Stromal cell of bone marrow (primary cell): ENCODE data around the gene NAA50.

Experiments used
- DNase-seq: peaks from one replicate; pipeline ENCODE4 v3.0.0-alpha.2; 2012; ENCODE audit warnings: low read depth

Gene NAA50

DNA sequence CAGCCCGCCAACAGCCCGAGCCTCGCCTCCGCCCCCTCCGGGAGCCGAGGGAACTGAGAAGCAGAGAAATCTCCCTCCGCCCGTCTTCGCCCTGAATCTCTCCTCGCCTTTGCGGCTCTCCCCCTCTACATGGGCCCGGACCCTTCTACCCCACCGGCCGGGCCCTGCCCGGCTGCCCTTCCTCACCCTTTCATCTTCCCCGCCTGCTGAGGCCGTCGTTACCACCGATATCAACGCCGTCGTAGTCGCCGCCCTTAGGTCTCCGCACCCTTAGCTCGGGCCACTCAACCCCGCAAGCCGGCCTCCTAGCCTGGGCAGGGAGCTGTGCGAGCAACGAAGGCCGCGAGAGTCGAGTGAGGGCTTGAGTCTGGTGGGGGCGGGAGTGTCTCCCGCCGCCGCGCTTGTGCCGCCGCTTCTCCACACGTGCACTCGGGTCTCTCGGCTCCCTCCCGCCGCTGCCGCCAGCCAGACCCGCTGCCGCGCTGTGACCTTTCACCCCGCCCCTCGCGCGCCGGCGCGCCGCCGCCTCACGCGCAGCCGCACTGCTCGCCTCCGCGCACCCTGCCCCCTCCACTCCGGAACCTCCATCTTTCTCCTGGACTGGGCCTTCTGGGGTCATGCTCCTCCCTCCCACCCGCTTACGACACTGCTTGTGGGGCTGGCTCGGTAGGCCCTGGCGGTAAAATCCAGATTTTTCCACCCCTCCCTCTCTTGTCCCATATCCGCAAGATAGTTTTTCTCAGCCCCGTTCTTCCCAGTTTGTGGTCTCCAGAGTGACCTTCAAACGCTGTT, at the start of gene NAA50:
Gene NAA50, minus strand, starts transcription at position 494 of the 792 bp plus-strand sequence. Its CDS starts 300 bp downstream, at position 194.
- DNase-seq: peak; percentile 90

DNA sequence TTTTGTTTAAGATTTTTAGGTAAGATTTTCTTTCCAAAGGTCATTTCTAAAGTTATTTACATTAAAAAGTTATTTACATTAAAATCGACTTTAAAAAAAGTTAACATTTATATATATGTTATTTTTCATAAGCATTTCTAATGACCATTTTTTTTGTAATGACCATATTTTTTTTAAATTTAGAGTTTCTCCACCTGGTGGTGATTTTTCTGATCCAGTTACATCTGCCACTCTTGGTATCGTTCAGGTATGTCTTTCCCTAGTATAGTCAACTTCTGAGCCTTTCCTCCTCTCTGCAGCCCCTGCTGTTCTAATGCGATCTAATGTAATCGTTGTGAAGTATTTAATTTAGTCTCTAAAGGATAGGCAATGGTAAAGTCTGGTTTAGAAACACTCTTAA, 49.6 kb upstream of the NAA50 start:
- no peak for DNase-seq

DNA sequence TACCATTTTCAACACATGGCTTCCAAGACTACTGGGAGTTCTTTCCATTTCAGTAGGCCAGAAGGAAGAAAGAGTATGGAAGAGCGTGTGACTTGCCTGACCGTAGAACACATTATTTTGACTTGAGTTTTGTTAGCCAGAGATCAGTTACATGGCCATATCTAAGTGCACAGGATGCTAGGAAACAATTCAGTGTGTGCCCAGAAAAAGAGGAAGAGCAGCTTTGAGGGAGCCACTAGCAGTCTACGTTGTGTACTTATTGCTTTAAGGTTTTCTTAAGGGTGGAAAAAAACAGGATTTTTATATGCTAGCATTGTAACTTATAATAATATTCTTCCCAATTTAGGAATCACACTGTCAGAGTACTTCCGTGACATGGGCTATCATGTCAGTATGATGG, 48.5 kb upstream of the NAA50 start:
- DNase-seq: no peak

DNA sequence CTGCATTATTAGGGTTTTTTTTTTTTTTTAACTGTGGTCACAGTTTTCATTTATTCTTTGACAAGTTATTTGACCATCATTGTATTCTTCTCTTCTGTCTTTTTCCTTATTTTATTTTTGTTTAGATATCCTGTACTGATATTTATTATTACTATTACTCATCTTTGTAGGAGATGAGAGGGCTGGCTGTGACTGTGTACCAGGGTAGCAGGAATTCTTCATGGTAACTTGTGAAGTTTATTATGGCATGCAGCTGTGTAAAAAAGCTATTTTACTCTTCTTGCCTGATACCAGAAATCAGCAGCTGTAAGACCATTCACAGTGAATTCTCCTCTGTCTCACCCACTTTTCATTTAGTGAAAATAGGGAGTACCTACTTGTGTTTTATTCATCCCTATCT, 45.3 kb upstream of the NAA50 start:
- DNase-seq: no peak

DNA sequence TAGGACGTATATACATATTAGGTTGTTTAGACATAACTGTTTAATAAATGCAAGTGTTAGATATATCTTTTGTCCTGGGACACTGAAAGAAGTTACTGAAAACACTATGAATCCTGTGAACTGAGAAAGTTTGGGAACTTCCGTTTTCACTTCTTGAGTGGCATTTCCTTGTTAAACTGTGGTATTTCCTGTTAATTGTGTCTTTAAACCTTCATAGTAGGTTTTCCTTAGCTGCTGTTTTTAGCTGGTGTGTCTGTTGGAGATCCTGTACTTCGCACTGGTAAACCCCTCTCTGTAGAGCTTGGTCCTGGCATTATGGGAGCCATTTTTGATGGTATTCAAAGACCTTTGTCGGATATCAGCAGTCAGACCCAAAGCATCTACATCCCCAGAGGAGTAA, 37.9 kb upstream of the NAA50 start:
- DNase-seq: no peak

DNA sequence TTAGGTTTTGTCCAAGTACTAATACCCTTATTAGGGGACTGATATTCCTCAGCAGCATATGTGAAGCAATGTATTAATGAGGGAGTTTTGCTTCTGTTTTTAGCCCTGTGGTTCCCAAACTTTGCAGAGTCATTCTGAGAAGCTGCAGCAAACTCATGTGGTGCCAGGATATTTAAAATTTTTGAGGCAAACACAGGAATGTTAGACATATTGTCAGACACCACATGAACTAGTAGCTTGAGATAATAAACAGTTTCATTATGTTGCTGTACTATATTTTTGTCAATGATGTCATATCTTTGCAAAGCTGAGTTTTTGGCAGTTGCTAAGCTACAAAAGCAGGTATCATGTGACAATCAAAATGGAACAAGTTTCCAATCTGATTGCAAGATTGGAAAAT, 37.4 kb upstream of the NAA50 start:
- DNase-seq: peak; percentile 94

DNA sequence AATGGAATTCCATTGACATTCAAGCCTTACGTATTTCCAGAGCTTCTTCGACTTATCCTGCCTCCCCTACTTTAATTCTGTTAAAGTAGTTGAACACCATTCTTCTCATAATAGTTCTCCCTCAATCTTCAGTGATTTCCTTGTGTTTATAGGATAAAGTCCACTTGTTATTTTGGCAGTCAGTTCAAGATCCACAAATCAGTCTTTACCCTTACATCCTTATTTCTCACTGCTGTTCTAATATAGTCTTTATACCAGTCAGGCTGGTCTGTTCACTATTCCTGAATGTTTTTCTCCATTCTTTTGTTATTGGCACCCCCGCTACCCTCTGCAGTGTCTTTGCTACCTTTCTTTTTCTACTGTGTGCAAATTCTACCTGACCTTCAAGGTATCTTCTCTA, 30.5 kb upstream of the NAA50 start:
- DNase-seq: no peak

DNA sequence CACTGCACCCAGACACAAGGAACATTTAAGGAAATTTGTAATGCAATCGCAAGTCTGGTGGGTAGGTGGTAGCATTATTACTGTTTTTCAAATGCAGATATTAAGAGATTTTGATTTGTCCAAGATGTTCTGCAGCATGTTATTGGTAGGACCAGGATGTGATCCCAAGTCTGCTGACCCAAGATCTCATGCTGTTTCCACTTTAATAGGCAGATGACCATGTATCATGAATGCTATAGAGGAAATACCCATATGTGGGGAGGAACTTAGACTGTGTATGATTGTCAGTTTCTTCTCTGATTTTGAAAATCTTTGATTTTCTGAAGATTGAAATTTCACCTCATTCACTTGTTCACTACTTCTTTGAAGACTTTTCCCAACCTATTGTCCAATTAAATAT, 29.5 kb upstream of the NAA50 start:
- no peak for DNase-seq

DNA sequence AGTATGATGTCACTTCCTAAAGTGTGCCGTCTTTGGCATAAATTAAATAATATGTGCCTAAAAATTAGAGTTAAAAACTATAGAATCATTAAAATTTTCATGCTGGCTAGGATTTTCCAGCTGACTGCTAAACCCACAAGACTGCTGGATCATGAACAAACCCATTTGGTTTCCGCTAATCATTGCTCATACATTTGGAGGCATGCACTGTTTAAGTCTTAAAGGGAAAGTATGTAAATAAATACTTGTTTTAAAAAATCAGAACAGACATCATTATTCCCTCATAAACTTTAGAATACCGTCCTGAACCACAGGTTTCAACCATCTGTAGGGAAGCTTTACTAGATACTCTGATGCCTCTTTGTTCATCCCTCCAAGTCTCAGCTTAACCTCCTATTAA, 27.3 kb upstream of the NAA50 start:
- DNase-seq: peak; percentile 58

DNA sequence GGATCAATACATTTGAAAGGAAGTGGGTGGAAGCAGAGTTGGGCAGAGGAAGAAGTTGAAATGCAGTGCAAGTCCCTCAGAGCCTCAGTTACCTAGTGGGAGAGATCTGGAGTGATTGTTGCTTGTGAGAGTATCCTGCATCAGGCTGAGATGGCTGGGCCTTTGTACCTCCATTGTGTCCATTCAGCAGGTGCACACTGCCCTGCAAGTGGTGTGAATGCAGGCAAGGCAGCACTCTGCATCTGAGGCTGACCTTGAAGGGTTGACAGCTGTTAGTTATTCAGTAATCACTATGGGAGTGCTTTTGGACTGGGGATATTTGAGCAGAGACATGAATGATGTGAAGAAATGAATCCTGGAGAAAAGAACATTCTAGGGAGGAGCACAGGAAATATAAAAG, 25.9 kb upstream of the NAA50 start:
- no peak for DNase-seq

DNA sequence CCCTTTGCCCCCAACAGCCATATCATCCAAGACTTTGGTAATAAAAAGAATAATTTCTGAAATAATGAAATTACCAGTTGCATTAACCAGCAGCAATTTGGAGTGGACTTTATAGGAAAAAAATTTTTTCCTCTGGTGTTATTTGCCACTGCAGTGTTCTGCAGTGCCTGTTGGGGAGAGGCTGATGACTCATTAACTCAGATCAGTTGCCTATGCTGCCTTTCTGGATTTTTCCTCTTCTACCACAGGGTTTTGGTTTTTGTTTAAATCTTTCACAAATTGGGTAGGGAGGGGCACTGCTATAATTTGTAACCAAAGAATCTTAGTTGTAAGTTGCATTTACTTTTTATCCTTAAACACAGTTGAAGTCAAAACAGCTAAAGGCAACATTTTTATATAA, 23.5 kb upstream of the NAA50 start:
- peak; percentile 54 for DNase-seq

DNA sequence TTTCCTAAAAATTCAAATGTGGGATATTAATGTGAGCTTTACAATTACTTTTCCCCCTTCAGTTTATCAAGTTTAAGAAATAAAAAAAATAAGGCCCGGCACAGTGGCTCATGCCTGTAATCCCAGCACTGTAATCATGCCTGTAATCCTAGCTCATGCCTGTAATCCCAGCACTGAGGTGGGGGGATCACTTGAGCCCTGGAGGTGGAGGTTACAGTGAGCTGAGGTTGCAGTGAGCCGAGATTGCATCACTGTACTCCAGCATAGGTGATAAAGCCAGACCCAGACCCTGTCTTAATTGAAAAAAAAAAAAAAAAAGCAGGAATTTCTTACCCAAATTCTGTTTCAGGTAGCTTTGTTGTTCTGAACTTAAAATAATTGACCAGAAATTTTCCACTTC, 18.6 kb upstream of the NAA50 start:
- DNase-seq: no peak

DNA sequence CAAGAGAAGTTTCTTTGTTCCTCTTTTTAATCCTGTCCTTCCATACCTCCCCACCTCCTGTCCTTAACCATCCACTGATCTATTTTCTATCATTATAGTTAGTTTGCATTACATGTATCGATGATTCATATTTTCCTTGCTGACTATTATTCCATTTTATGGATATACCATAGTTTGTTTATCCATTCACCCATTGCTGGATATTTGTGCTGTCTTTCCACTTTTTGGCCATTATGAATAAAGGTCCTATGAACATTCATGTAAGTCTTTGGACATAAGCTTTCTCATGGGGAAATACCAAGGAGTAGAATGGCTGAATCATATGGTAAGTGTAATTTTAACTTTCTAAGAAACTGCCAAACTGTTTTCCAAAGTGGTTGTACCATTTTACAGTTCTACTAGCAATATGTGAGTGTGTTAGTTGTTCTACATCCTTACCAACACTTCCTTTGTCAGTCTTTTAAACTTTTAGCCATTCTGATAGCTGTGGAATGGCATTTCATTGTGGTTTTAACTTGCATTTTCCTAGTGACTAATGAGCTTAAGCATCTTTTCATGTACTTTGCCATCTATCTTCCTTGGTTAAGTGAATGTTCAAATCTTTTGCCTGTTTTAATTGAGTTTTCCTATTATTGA, 12.5 kb upstream of the NAA50 start:
- DNase-seq: no peak

DNA sequence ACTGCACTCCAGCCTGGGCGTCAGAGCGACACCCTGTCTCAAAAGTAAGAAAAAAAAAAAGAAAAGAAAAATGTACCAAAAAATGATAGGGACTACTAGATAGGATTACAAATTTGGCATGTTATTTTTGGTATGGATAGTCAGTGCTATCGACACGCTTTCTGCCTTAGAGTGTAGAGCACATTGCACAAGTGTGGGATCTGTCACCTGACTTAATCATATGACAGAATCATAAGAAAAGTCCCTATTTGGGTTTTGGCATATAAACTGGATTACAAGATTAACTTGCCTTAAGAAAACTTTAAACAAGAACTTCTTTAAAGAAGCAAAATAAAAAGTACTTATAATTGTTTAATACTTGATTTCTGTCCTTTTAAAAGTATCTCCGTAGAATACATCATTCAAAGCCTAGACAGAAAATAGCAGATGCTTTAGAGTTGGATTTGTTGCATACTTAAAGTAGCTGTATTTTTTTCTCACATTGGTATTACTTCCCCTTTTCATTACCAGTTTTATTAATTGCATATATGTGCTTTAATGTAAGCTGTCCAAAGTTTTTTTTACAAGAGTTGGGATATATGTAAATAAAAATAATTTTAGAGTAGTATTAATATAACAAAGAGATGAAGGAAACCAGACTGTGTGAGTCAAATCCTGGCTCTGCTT, 8.6 kb upstream of the NAA50 start:
- DNase-seq: no peak

DNA sequence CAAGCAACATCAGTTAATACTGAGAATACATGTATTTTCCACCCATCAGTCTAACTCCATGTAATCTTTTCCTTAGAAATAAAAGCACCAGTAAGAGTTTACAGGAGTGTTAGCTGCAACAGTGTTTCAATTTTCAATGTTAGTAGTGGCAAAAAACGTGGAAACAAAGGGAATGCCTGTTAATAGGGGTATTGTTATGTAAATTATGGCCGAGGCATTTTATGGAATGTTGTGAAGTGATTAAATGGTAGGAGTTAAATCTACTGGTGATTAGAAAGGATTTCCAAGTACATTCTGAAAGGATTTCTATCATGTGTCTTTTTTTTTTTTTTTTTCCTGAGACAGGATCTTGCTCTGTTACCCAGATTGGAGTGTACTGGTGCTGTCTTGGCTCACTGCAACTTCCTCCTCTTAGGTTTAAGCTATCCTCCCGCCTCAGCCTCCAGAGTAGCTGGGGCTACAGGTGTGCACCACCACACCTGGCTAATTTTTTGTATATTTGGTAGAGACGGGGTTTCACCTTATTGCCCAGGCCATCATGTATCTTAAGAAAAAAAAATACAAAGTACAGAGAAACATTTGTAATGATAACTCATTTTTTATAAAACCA, 7.4 kb upstream of the NAA50 start:
- DNase-seq: no peak

DNA sequence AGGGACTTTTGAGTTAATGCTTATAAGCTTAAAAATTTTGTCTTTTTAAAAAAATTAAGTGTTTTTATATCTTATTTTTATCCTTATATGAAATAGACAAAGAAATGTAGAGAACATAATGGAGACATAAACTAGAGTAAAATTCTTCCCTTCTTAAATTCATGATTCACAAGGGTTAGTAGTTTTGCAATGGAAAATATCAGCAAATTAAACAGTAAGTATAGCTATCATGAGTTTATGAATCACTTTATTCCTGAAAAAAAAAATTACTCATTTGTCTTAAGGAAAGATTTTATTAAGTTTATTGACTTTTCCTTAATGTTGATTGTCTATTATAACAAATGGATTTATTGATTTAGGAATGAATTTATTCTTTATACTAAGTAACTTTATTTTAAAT, 5.1 kb upstream of the NAA50 start:
- peak; percentile 55 for DNase-seq

DNA sequence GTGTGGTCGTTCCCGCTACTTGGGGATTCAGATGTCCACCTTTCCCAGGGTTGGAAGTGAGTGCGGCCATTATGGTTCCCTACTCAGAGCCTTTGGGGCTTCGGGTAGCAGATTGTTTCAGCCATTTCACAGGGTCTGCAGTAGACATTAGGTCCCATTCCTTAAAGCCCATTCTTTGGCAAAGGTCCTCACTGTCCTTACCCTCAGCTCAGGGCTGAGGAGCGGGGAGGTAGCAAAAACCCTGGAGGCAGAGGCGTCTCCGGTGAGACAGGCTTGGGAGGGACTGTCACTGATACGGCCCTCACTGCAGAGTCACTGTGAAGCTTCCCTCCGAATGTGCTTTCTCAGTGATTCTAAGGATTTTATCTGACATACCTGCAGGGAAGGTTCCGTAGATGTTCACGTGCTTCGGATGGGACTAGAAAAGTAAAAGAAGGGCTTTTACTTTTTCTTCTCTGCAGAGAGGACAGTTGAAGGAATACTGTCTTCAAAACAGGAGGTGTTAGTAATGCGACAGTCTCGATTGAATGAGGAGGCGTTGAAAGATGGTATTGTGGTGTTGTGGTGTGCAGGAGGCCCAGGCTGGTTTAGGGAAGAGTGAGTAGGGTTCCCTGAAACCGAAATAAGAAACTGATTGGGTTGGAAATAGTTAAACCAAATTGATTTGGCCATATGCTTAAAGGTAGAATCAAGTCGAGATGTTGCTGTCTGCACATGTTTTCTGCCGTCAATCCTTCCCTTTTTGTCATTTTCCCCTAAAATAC, 1.4 kb upstream of the NAA50 start:
- DNase-seq: no peak

DNA sequence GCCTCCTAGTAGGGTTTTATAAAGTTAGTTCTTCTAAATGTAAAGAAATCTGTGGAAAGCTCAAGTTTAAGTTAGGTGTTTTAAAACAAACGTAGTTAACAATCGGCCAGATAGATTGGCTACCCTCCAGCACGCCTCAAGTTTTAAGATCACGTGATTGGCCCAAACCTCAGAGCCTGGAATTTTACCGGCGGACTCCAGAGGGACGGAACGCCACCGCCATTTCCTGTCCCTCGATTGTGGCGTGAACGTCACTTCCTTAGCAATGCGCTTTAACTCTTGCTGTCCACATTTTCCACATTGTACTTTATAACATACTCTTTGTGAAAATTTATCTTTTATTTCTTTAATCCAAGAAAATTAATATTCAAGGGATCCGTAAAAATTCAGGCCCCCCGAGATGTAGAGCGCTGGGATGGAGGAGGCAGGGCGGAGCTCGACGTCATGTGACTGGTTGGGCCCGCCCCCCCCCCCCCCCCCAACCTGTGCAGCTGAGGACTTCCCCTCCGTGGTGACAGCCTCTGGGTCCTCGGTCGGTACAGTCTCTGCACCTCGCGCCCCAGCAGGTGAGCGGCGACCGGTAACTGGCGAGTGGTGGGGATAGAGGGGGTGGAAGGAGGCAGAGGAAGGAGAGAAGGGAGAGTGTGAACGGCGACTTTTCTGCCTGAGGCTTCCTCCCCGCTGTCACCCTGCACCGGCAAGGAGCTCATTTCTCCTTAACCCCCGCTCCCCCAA, 666 bp upstream of the NAA50 start, which contains the start of gene ATP6V1A:
Gene ATP6V1A, plus strand, starts transcription at position 488 of the 735 bp plus-strand sequence. CDS start 31,719 bp downstream, outside the sequence.
- DNase-seq: peak; percentile 89

DNA sequence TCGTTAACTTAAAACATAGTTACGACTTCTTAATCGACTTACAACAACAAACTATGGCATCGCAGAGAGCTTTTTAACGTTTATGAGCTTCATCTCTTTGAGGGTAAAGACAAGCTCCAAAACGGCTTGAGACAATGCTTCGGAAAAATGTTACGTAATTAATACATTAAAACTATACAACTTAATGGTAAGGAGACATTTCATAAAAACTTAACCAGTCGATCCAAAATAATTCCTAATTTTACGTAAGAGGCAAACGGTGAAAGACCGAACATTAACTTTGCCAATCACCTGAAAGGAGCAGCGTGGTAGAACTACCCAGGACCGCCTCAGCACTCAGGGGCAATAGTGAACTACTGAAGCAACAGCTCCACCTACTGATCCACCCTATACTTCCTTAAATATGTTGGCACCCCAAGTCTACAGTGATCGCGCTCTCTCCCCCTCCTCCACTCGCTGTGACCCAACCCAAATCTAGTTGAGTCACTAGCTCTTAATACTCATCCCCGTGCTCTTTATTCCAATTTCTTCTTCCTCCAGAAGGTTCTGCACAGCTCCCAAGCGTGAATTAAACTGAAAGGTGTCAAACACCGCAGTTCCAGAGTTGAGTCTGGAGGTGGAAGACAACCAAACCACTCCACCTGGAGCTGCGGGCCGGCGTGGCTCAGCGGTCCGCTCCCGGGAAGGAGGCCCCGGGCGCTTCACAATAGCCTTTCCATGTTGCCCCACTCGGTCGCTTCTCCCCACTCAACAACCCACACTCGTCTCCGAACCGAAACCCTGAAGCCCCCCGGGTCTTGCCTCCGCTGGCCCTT, 901 bp downstream of the NAA50 start:
- peak; percentile 94 for DNase-seq

DNA sequence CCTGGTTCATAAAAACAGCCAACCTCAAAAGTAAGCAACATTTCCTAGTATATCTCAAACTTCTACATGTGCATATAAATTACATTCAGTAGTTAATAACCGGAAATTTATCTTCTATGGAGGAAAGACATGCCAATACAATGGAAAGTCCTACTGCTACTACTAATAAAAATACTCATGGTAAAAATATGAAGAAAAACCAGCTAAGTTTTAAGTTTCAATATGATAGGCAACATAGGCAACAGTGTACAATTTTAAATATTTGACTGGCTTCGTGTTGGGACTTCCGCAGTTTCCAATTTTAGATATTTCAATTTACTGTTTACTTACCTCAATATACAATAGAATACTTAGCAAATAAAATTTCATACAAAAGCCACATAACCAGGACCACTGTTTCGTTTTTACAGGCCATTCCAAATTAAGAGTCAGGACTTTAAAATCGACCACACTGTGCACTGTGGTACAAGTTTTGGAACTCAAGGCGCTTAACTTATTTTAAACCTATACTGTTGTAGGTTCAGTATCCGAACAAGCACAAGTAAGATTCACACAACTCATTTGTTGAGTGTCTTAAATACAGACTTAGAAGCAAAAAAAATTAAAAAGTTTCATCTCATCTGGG, 2.9 kb downstream of the NAA50 start:
- DNase-seq: no peak
